GM20000 (cell line): ENCODE data around the gene FXYD1.

Source experiments
- DNase-seq: peaks from one replicate; pipeline ENCODE4 v3.0.0; 2012; ENCODE audit warnings: low spot score
- CTCF ChIP-seq: IDR thresholded peaks from 2 replicates; pipeline ENCODE4 v1.5.1; 2012; ENCODE audit warnings: mild to moderate bottlenecking, control low read depth; ENCODE audit errors: extremely low read depth, missing control alignments

FXYD1 gene

GRCh38 chr19:35171730-35172129, 33.1 kb downstream of the FXYD1 start:
- no peak for DNase-seq
- no peak for TF ChIP-seq CTCF

GRCh38 chr19:35174226-35174625, 35.6 kb downstream of the FXYD1 start:
- no peak for TF ChIP-seq CTCF
- DNase-seq, result no peak

GRCh38 chr19:35176181-35176570, 37.6 kb downstream of the FXYD1 start:
- no peak for DNase-seq
- no peak for TF ChIP-seq CTCF

GRCh38 chr19:35177377-35178274, 39.0 kb downstream of the FXYD1 start:
- TF ChIP-seq CTCF, result no peak
- no peak for DNase-seq

- DNase-seq, result no peak
- no peak for TF ChIP-seq CTCF
These were observed 40.1 kb downstream of the FXYD1 start for GRCh38 chr19:35178701-35179100.

- no peak for DNase-seq
- no peak for TF ChIP-seq CTCF
These were observed 41.2 kb downstream of the FXYD1 start for GRCh38 chr19:35179830-35180229.

GRCh38 chr19:35181387-35181786, 42.8 kb downstream of the FXYD1 start:
- no peak for TF ChIP-seq CTCF
- no peak for DNase-seq
